ENCODE measurements around the gene TESMIN. TPM values are rescaled to one million over a fixed set of nuclear protein-coding genes. Genes with fewer than 3 reads are reported as not detected.

The TESMIN gene
- polyA plus RNA-seq, 3 donors: 1.9 to 2.6 (median 2.5) TPM

GRCh38 chr11:68773521-68774193 lies 22.3 kb upstream of the TESMIN start:
- Histone ChIP-seq H3K4me1 (ENCODE audit: control insufficient read depth in 1 of 2, insufficient read depth in 2 of 2, low read length in 2 of 2) (no peaks in the 10 kb centered on the region), H2AFZ (ENCODE audit: insufficient read depth, low read depth, low read length, poor library complexity, severe bottlenecking) (no peak overlapping the region), H3K9ac (ENCODE audit: insufficient read depth, low read length, poor library complexity, severe bottlenecking) (no peak overlapping the region), H3K4me3 (replicated peaks in 1 of 3; ENCODE audit: low read depth in 2 of 3, low read length in 3 of 3) (no peak overlapping the region), H4K20me1 (ENCODE audit: insufficient read depth, low read length) (peaks cover 8% of the 10 kb centered on the region), H3K27me3 (ENCODE audit: control insufficient read depth in 2 of 2, insufficient read depth in 2 of 2, low read length in 2 of 2) (no peaks in the 10 kb centered on the region), H3K4me2 (replicated peaks; ENCODE audit: extremely low read depth, low read length, poor library complexity, severe bottlenecking) (no peak overlapping the region), H3K79me2 (ENCODE audit: insufficient read depth, low read length) (no peaks in the 10 kb centered on the region), H3K9me3 (replicated peaks in 1 of 2; ENCODE audit: control insufficient read depth in 1 of 2, insufficient read depth in 1 of 2, low read length in 2 of 2) (no peaks in the 10 kb centered on the region), H3K36me3 (replicated peaks in 1 of 2; ENCODE audit: control insufficient read depth in 1 of 2, insufficient read depth in 2 of 2, low read length in 2 of 2) (peaks cover 95 to 100% of the 10 kb centered on the region in 2 donors), H3K27ac (ENCODE audit: low read depth in 1 of 2, low read length in 2 of 2) (no peak overlapping the region)
- no peaks in the 10 kb centered on the region for H3K4me1 Mint-ChIP-seq
- H3K27ac Mint-ChIP-seq: no peak overlapping the region
- H3K27me3 Mint-ChIP-seq (ENCODE audit: low read depth in 3 of 3): no peaks in the 10 kb centered on the region
- no peak overlapping the region for H3K4me3 Mint-ChIP-seq
- H3K36me3 Mint-ChIP-seq: peaks cover 86 to 96% of the 10 kb centered on the region in 2 donors
- intact Hi-C loops (cut with micrococcal nuclease): no loop called here
- no peak for DNase-seq
- TF ChIP-seq CTCF (IDR thresholded peaks at IDR 0.05): no peak
- H3K9me3 Mint-ChIP-seq: no peaks in the 10 kb centered on the region
- WGBS (ENCODE audit: insufficient coverage): 96% methylated on average over 20 of the region's 22 CpGs

GRCh38 chr11:68772936-68773335 lies 21.6 kb upstream of the TESMIN start:
- 99% methylated on average over 19 of the region's 20 CpGs for WGBS (ENCODE audit: insufficient coverage)
- no peak overlapping the region for H3K4me3 Mint-ChIP-seq
- Histone ChIP-seq H2AFZ (ENCODE audit: insufficient read depth, low read depth, low read length, poor library complexity, severe bottlenecking) (no peak overlapping the region), H3K9me3 (replicated peaks in 1 of 2; ENCODE audit: control insufficient read depth in 1 of 2, insufficient read depth in 1 of 2, low read length in 2 of 2) (no peaks in the 10 kb centered on the region), H3K4me1 (ENCODE audit: control insufficient read depth in 1 of 2, insufficient read depth in 2 of 2, low read length in 2 of 2) (no peaks in the 10 kb centered on the region), H3K4me2 (replicated peaks; ENCODE audit: extremely low read depth, low read length, poor library complexity, severe bottlenecking) (no peak overlapping the region), H3K9ac (ENCODE audit: insufficient read depth, low read length, poor library complexity, severe bottlenecking) (no peak overlapping the region), H4K20me1 (ENCODE audit: insufficient read depth, low read length) (peaks cover 8% of the 10 kb centered on the region), H3K27ac (ENCODE audit: low read depth in 1 of 2, low read length in 2 of 2) (no peak overlapping the region), H3K4me3 (replicated peaks in 1 of 3; ENCODE audit: low read depth in 2 of 3, low read length in 3 of 3) (no peak overlapping the region), H3K79me2 (ENCODE audit: insufficient read depth, low read length) (no peaks in the 10 kb centered on the region), H3K36me3 (replicated peaks in 1 of 2; ENCODE audit: control insufficient read depth in 1 of 2, insufficient read depth in 2 of 2, low read length in 2 of 2) (peaks cover 90 to 97% of the 10 kb centered on the region in 2 donors), H3K27me3 (ENCODE audit: control insufficient read depth in 2 of 2, insufficient read depth in 2 of 2, low read length in 2 of 2) (no peaks in the 10 kb centered on the region)
- intact Hi-C loops (cut with micrococcal nuclease): no loop called here
- H3K36me3 Mint-ChIP-seq: peaks cover 84 to 95% of the 10 kb centered on the region in 2 donors
- no peaks in the 10 kb centered on the region for H3K27me3 Mint-ChIP-seq (ENCODE audit: low read depth in 3 of 3)
- H3K27ac Mint-ChIP-seq: no peak overlapping the region
- no peak for DNase-seq
- no peaks in the 10 kb centered on the region for H3K4me1 Mint-ChIP-seq
- no peaks in the 10 kb centered on the region for H3K9me3 Mint-ChIP-seq
- TF ChIP-seq CTCF (IDR thresholded peaks at IDR 0.05): no peak

Measured in CD14-positive monocyte (primary cell).